Mesenteric fat pad (tissue), 1 donor: ENCODE results near the gene ARRB1. TPM values are rescaled to one million over a fixed set of nuclear protein-coding genes. Genes with fewer than 3 reads are reported as not detected.

Experiments
- DNase-seq: peaks from one replicate; pipeline ENCODE4 v3.0.0-alpha.2; 2020; ENCODE audit warnings: low spot score
- microRNA-seq: library from miRNA; unstranded; fragments of <30 nt; microRNA quantifications from one replicate; pipeline ENCODE4 v1.2.0, GENCODE V29; 2020; ENCODE audit warnings: borderline number of aligned reads
- total RNA-seq: library from RNA; stranded (reverse); fragmentation: NEBNext Ultra II Directional; extraction: Animal tissue kit (Norgen Biotek cat#: 25700); gene quantifications from one replicate; pipeline ENCODE4 v1.2.1, GENCODE V29; 2021
- donor health status: DM: yes; HTN: yes; CAD: no.

Gene ARRB1
- total RNA-seq, 1 donor from 2014 or later = 112 TPM

- DNase-seq = no peak
Measured at GRCh38 chr11:75233754-75234172, 117.7 kb downstream of the ARRB1 start.

DNA sequence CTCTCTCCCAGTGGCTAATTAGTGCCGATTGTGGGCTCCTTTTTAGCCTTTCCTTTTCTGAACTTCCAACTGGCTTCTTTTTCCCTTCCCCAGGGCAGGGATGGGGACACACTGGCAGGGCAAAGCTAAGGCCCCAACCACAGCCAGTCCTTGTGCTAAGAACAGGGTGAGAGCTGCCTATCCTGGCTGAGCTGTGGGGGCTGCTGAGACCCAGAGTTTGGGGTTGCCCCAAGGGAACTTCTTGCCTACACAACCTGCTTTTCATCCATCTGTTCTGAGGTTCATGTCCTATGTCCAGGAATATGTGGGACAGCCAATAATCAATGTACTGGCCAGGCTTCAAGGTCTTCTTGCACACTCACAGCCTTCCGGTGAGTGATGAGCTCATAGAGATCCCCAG lies 120.8 kb downstream of the ARRB1 start:
- peak; percentile 62 for DNase-seq

DNA sequence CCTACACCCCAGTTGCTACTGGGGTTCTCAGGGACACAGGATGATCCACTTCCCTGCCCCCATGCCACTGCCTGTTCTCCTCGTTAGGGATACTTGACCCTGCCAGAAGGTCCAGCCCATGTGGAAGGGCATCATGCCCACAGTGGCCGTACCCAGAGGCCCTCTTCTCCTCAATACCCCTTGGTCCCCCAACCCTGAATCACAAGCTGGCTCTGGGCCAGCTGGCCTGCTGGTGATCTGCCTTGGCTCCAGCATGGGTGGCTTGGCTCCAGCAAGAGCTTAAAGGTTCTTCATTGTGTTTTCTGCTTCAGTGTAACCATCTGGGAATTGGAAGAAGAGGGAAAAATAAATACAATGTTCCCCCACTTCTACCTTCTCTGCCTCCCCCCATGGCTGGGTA lies 122.0 kb downstream of the ARRB1 start:
- peak; percentile 80 for DNase-seq

- DNase-seq = no peak
Measured at GRCh38 chr11:75225794-75226193, 125.7 kb downstream of the ARRB1 start.

DNA sequence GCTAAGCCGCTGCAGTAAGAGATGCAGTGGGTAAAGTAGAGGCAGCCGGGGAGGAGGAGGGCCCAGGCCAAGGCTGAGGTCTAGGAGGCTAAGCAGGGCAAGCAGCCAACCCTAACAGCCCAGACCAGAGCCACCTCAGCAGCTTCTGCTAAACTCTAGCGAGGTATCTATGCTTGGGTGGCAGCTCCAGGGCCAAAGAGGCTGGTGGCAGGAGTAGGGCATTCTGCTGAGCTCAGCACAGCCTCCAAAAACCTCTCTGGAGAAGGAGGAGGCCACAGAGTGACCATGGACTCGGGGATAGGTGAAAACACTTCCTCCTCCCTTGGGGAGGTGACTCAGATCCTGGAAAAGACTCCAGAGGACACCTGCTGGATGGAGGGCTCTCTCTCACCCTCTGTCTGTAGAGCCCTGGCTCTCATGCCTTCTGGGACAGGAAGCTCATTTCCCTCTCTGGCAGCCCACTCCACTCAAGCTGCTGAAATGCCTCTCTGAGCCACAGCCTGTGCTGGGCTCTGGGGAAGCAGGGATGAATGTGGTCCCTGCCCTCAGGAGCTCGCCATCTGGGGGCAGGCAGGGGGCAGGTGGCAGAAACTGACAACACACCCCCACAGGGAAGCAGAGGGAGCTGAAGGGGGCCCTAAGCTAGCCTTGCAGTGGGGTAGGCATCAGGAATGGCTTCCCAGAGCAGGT lies 127.4 kb downstream of the ARRB1 start:
- no peak for DNase-seq

- no peak for DNase-seq
Measured at GRCh38 chr11:75219869-75220268, 131.6 kb downstream of the ARRB1 start.

DNA sequence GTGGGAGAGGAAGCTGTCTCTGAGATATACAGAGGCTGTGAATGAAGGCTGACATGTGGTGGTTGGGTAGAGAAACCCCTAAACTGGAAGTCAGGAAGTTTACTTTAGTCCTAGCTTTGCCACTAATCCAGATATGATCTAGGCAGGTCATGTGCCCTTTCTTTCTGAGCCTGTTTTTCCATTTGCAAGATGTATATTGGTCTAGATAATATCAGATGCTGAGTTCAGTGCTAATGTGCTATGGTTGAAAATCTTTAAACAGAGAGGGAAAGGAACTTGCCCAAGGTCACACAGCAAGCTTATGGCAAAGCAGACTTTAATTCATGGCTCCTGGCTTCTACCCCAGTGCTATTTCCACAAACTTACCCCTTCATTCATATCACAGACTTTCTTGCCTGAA lies 136.6 kb downstream of the ARRB1 start:
- no peak for DNase-seq

GRCh38 chr11:75214411-75214821 lies 137.0 kb downstream of the ARRB1 start:
- DNase-seq = no peak

Small RNAs within 50 kb of the gene (microRNA-seq; reads per million reads assigned to microRNA genes)
- gene MIR326 = 24.7 reads per million, percentile 24 among the genes with 10 or more reads in this experiment

Other genes with a start within 250 kb of the ARRB1 start
- 185 TPM for gene SLCO2B1, start 200.6 kb downstream of the ARRB1 start, total RNA-seq
- 1.6 TPM for gene TPBGL, start 110.9 kb downstream of the ARRB1 start, total RNA-seq
- 1,433 TPM for gene RPS3, start 47.9 kb upstream of the ARRB1 start, total RNA-seq
- 0.61 TPM for gene KLHL35, start 81.5 kb upstream of the ARRB1 start, total RNA-seq
- 46.2 TPM for gene GDPD5, start 174.3 kb upstream of the ARRB1 start, total RNA-seq
- gene SERPINH1, start 210.6 kb upstream of the ARRB1 start, total RNA-seq = 309 TPM